22Rv1 (cell line): ENCODE results near the gene SLCO3A1.

Experiments used
- H3K27ac ChIP-seq: fragments of 450-650 bp; 2 replicates; pipeline ENCODE4 v1.5.1; 2017
- CTCF ChIP-seq: fragments of 450-650 bp; IDR thresholded peaks from 2 replicates; pipeline ENCODE4 v1.5.1; 2017; ENCODE audit warnings: mild to moderate bottlenecking
- ZFX ChIP-seq: fragments of 450-650 bp; IDR thresholded peaks from 2 replicates; pipeline ENCODE4 v1.6.1; 2017; ENCODE audit warnings: antibody characterized with exemption, borderline replicate concordance

The SLCO3A1 gene

GRCh38 chr15:92121047-92121446 is 267.5 kb downstream of the SLCO3A1 start:
- H3K27ac ChIP-seq = no peak overlapping the region
- no peak for TF ChIP-seq ZFX
- TF ChIP-seq CTCF = no peak

- TF ChIP-seq ZFX = no peak
- TF ChIP-seq CTCF = no peak
- H3K27ac ChIP-seq = no peak overlapping the region
Observed at GRCh38 chr15:92122259-92122658, 268.8 kb downstream of the SLCO3A1 start.

- TF ChIP-seq CTCF (no peak), ZFX (no peak)
- H3K27ac ChIP-seq = no peak overlapping the region
Observed at GRCh38 chr15:92123962-92124656, 270.6 kb downstream of the SLCO3A1 start.

GRCh38 chr15:92124657-92125010 is 271.1 kb downstream of the SLCO3A1 start:
- no peak for TF ChIP-seq CTCF
- TF ChIP-seq ZFX = no peak
- no peak overlapping the region for H3K27ac ChIP-seq

- TF ChIP-seq CTCF = no peak
- TF ChIP-seq ZFX = no peak
- H3K27ac ChIP-seq = no peak overlapping the region
Observed at GRCh38 chr15:92128788-92129187, 275.3 kb downstream of the SLCO3A1 start.

GRCh38 chr15:92130244-92130643 is 276.7 kb downstream of the SLCO3A1 start:
- H3K27ac ChIP-seq = no peak overlapping the region

GRCh38 chr15:92130906-92131305 is 277.4 kb downstream of the SLCO3A1 start:
- no peak overlapping the region for H3K27ac ChIP-seq
- TF ChIP-seq ZFX (no peak), CTCF (no peak)

More at GRCh38 chr15:92130244-92130643, 276.7 kb downstream of the SLCO3A1 start:
- TF ChIP-seq CTCF (no peak), ZFX (no peak)
